ENCODE results near the gene GPR82. TPM values are rescaled to one million over a fixed set of nuclear protein-coding genes. Genes with fewer than 3 reads are reported as not detected.
A peak's percentile ranks its signal among the peaks of the same experiment; 100 is the strongest.

The GPR82 gene
- total RNA-seq, 1 experiment from 2014 or later = not detected

- Histone ChIP-seq H4K20me1 (ENCODE audit: insufficient read depth, low read depth, low read length) (no peaks in the 10 kb centered on the region), H3K27me3 (ENCODE audit: low read length) (no peaks in the 10 kb centered on the region), H3K9me3 (ENCODE audit: low read length) (no peaks in the 10 kb centered on the region), H2AFZ (ENCODE audit: low read length) (no peak overlapping the region), H3K79me2 (ENCODE audit: low read length) (no peaks in the 10 kb centered on the region), H3K9ac (ENCODE audit: low read length) (no peak overlapping the region), H3K4me1 (ENCODE audit: low read length) (peaks cover 23% of the 10 kb centered on the region), H3K36me3 (ENCODE audit: insufficient read depth, low read length) (no peaks in the 10 kb centered on the region), H3K4me2 (ENCODE audit: low read depth, low read length, poor library complexity, severe bottlenecking) (no peak overlapping the region), H3K9me2 (replicated peaks; ENCODE audit: insufficient read depth, low read length) (no peaks in the 10 kb centered on the region), H3K27ac (ENCODE audit: low read length) (no peak overlapping the region), H3K4me3 (ENCODE audit: low read length) (no peak overlapping the region)
- no peak for DNase-seq
Measured at GRCh38 chrX:41722214-41722613, 1.8 kb upstream of the GPR82 start.

- 0 out of 2 replicates have a peak overlapping the region, but pooled peaks have one; percentile 23 for H3K4me3 ChIP-seq (ENCODE audit: low read length)
- H3K27me3 ChIP-seq (ENCODE audit: low read length) = no peaks in the 10 kb centered on the region
- peaks cover 23% of the 10 kb centered on the region for H3K4me1 ChIP-seq (ENCODE audit: low read length)
- no peak for DNase-seq
- H3K36me3 ChIP-seq (ENCODE audit: insufficient read depth, low read length) = no peaks in the 10 kb centered on the region
- peak overlapping the region; percentile 51; the same call in 1 of the 2 replicates for H3K27ac ChIP-seq (ENCODE audit: low read length)
- no peaks in the 10 kb centered on the region for H3K9me2 ChIP-seq (replicated peaks; ENCODE audit: insufficient read depth, low read length)
- no peak overlapping the region for H2AFZ ChIP-seq (ENCODE audit: low read length)
- H3K4me2 ChIP-seq (ENCODE audit: low read depth, low read length, poor library complexity, severe bottlenecking) = peak overlapping the region; percentile 51
- no peaks in the 10 kb centered on the region for H4K20me1 ChIP-seq (ENCODE audit: insufficient read depth, low read depth, low read length)
- H3K79me2 ChIP-seq (ENCODE audit: low read length) = no peaks in the 10 kb centered on the region
- H3K9me3 ChIP-seq (ENCODE audit: low read length) = no peaks in the 10 kb centered on the region
- H3K9ac ChIP-seq (ENCODE audit: low read length) = no peak overlapping the region
Measured at GRCh38 chrX:41722816-41723618, 964 bp upstream of the GPR82 start.

GRCh38 chrX:41728125-41728524, 4.1 kb downstream of the GPR82 start:
- Histone ChIP-seq H2AFZ (ENCODE audit: low read length) (no peak overlapping the region), H3K9ac (ENCODE audit: low read length) (no peak overlapping the region), H3K9me2 (replicated peaks; ENCODE audit: insufficient read depth, low read length) (no peaks in the 10 kb centered on the region), H3K4me3 (ENCODE audit: low read length) (no peak overlapping the region), H3K4me2 (ENCODE audit: low read depth, low read length, poor library complexity, severe bottlenecking) (no peak overlapping the region), H3K4me1 (ENCODE audit: low read length) (peaks cover 15% of the 10 kb centered on the region), H3K79me2 (ENCODE audit: low read length) (no peaks in the 10 kb centered on the region), H4K20me1 (ENCODE audit: insufficient read depth, low read depth, low read length) (no peaks in the 10 kb centered on the region), H3K36me3 (ENCODE audit: insufficient read depth, low read length) (no peaks in the 10 kb centered on the region), H3K27ac (ENCODE audit: low read length) (no peak overlapping the region), H3K27me3 (ENCODE audit: low read length) (no peaks in the 10 kb centered on the region), H3K9me3 (ENCODE audit: low read length) (no peaks in the 10 kb centered on the region)
- no peak for DNase-seq

GRCh38 chrX:41730081-41730480, 6.1 kb downstream of the GPR82 start:
- H3K9ac ChIP-seq (ENCODE audit: low read length) = no peak overlapping the region
- H3K27me3 ChIP-seq (ENCODE audit: low read length) = no peaks in the 10 kb centered on the region
- no peaks in the 10 kb centered on the region for H3K9me3 ChIP-seq (ENCODE audit: low read length)
- no peak overlapping the region for H3K4me2 ChIP-seq (ENCODE audit: low read depth, low read length, poor library complexity, severe bottlenecking)
- no peak overlapping the region for H2AFZ ChIP-seq (ENCODE audit: low read length)
- no peaks in the 10 kb centered on the region for H3K36me3 ChIP-seq (ENCODE audit: insufficient read depth, low read length)
- H3K4me1 ChIP-seq (ENCODE audit: low read length) = peaks cover 15% of the 10 kb centered on the region
- no peak for DNase-seq
- H3K79me2 ChIP-seq (ENCODE audit: low read length) = no peaks in the 10 kb centered on the region
- no peaks in the 10 kb centered on the region for H4K20me1 ChIP-seq (ENCODE audit: insufficient read depth, low read depth, low read length)
- no peaks in the 10 kb centered on the region for H3K9me2 ChIP-seq (replicated peaks; ENCODE audit: insufficient read depth, low read length)
- no peak overlapping the region for H3K27ac ChIP-seq (ENCODE audit: low read length)
- no peak overlapping the region for H3K4me3 ChIP-seq (ENCODE audit: low read length)

DNA sequence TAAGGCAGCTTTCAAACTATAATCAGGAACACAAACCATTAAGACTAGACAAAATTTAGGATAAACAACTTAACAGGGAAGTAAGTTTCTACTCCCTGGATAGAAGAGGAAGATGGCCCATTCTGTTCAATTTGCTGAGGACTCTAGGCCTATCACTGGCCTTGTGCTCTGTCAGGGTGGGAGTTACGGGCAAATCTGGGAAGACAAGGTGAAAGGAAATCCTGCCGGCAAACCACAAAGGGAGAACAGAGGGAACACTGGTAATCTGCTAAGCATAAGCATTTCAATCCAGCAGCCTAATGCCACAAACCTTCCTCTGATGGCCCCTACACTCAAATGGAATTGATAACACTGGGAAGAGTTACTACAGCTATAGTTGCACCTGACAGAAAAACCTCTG, 8.3 kb downstream of the GPR82 start:
- Histone ChIP-seq H3K79me2 (ENCODE audit: low read length) (no peaks in the 10 kb centered on the region), H3K4me1 (ENCODE audit: low read length) (peaks cover 17% of the 10 kb centered on the region), H3K4me3 (ENCODE audit: low read length) (no peak overlapping the region), H3K9me3 (ENCODE audit: low read length) (no peaks in the 10 kb centered on the region), H4K20me1 (ENCODE audit: insufficient read depth, low read depth, low read length) (no peaks in the 10 kb centered on the region), H3K27ac (ENCODE audit: low read length) (no peak overlapping the region), H3K27me3 (ENCODE audit: low read length) (no peaks in the 10 kb centered on the region), H2AFZ (ENCODE audit: low read length) (no peak overlapping the region), H3K36me3 (ENCODE audit: insufficient read depth, low read length) (no peaks in the 10 kb centered on the region), H3K4me2 (ENCODE audit: low read depth, low read length, poor library complexity, severe bottlenecking) (no peak overlapping the region), H3K9me2 (replicated peaks; ENCODE audit: insufficient read depth, low read length) (no peaks in the 10 kb centered on the region), H3K9ac (ENCODE audit: low read length) (no peak overlapping the region)
- no peak for DNase-seq

- H3K4me3 ChIP-seq (ENCODE audit: low read length) = peak overlapping the region; percentile 35; the same call in 1 of the 2 replicates
- peaks cover 17% of the 10 kb centered on the region for H3K4me1 ChIP-seq (ENCODE audit: low read length)
- peak overlapping the region; percentile 58 for H3K4me2 ChIP-seq (ENCODE audit: low read depth, low read length, poor library complexity, severe bottlenecking)
Measured at GRCh38 chrX:41733939-41734338, 10.0 kb downstream of the GPR82 start.

DNA sequence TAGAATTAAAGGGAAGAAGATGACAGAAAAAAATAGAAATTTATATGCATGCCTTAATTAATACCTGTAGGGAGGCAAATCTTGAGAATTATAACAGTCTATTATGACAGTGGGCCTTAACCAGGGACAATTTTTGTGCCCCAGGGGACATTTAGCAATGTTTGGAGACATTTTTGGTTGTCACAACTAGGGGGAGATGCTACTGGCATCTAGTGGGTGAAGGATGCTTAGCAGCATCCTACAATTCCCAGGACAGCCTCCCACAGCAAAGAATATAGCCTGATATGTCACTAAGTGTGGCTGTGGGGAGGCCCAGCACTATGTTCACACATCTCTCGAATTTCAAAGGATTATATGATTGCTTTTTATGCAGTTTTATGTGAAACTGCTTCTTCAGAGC, 10.5 kb downstream of the GPR82 start:
- H3K9me3 ChIP-seq (ENCODE audit: low read length) = no peaks in the 10 kb centered on the region
- no peaks in the 10 kb centered on the region for H3K9me2 ChIP-seq (replicated peaks; ENCODE audit: insufficient read depth, low read length)
- H3K4me3 ChIP-seq (ENCODE audit: low read length) = peak overlapping the region; percentile 35; the same call in 1 of the 2 replicates
- peak overlapping the region; percentile 62 for H3K27ac ChIP-seq (ENCODE audit: low read length)
- H3K9ac ChIP-seq (ENCODE audit: low read length) = no peak overlapping the region
- no peaks in the 10 kb centered on the region for H3K27me3 ChIP-seq (ENCODE audit: low read length)
- peaks cover 17% of the 10 kb centered on the region for H3K4me1 ChIP-seq (ENCODE audit: low read length)
- no peaks in the 10 kb centered on the region for H4K20me1 ChIP-seq (ENCODE audit: insufficient read depth, low read depth, low read length)
- H2AFZ ChIP-seq (ENCODE audit: low read length) = no peak overlapping the region
- peak overlapping the region; percentile 58 for H3K4me2 ChIP-seq (ENCODE audit: low read depth, low read length, poor library complexity, severe bottlenecking)
- peak; percentile 65 for DNase-seq
- H3K79me2 ChIP-seq (ENCODE audit: low read length) = no peaks in the 10 kb centered on the region
- no peaks in the 10 kb centered on the region for H3K36me3 ChIP-seq (ENCODE audit: insufficient read depth, low read length)

More at GRCh38 chrX:41733939-41734338, 10.0 kb downstream of the GPR82 start:
- no peaks in the 10 kb centered on the region for H3K9me2 ChIP-seq (replicated peaks; ENCODE audit: insufficient read depth, low read length)
- no peaks in the 10 kb centered on the region for H4K20me1 ChIP-seq (ENCODE audit: insufficient read depth, low read depth, low read length)
- H3K9ac ChIP-seq (ENCODE audit: low read length) = no peak overlapping the region
- no peaks in the 10 kb centered on the region for H3K9me3 ChIP-seq (ENCODE audit: low read length)
- H3K27ac ChIP-seq (ENCODE audit: low read length) = peak overlapping the region; percentile 62
- H3K36me3 ChIP-seq (ENCODE audit: insufficient read depth, low read length) = no peaks in the 10 kb centered on the region
- H3K27me3 ChIP-seq (ENCODE audit: low read length) = no peaks in the 10 kb centered on the region
- H3K79me2 ChIP-seq (ENCODE audit: low read length) = no peaks in the 10 kb centered on the region
- peak; percentile 80 for DNase-seq
- H2AFZ ChIP-seq (ENCODE audit: low read length) = no peak overlapping the region

DNA sequence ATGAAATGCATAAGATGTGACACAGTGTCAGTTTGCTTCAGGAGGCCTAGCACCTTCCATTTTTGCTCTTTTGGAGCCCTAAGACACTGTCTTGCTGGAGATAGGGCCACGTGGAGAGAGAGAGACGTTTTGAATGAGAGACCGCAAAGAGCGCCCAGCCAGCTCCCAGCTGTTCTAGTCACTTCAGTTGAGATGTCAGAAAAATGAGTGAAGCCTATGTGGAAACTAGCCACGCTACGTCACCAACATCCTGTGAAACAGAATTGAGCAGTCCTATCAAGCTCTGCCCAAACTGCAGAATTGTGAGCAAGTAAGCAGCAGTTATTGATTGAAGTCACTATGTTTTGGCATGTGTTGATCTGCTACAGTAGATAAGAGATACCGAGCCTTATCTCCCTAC, 13.1 kb downstream of the GPR82 start:
- no peaks in the 10 kb centered on the region for H3K79me2 ChIP-seq (ENCODE audit: low read length)
- no peak overlapping the region for H3K27ac ChIP-seq (ENCODE audit: low read length)
- no peak overlapping the region for H3K4me2 ChIP-seq (ENCODE audit: low read depth, low read length, poor library complexity, severe bottlenecking)
- no peaks in the 10 kb centered on the region for H4K20me1 ChIP-seq (ENCODE audit: insufficient read depth, low read depth, low read length)
- no peaks in the 10 kb centered on the region for H3K27me3 ChIP-seq (ENCODE audit: low read length)
- H3K4me1 ChIP-seq (ENCODE audit: low read length) = peaks cover 17% of the 10 kb centered on the region
- no peaks in the 10 kb centered on the region for H3K9me2 ChIP-seq (replicated peaks; ENCODE audit: insufficient read depth, low read length)
- DNase-seq = no peak
- no peak overlapping the region for H3K9ac ChIP-seq (ENCODE audit: low read length)
- H3K4me3 ChIP-seq (ENCODE audit: low read length) = no peak overlapping the region
- H3K36me3 ChIP-seq (ENCODE audit: insufficient read depth, low read length) = no peaks in the 10 kb centered on the region
- no peak overlapping the region for H2AFZ ChIP-seq (ENCODE audit: low read length)
- no peaks in the 10 kb centered on the region for H3K9me3 ChIP-seq (ENCODE audit: low read length)

Measured in Karpas-422 (cell line).